ENCODE data around the gene ANKHD1. TPM values are rescaled to one million over a fixed set of nuclear protein-coding genes. Genes with fewer than 3 reads are reported as not detected.

The ANKHD1 gene
- total and polyA plus RNA-seq, 9 of the 15 experiments (the other 6 are each of a cell fraction or from before 2014, with no cell fraction given): 38.9 to 138 (median 78.7) TPM

- no peak for TF ChIP-seq KLF13 (tag; IDR thresholded peaks at IDR 0.05; ENCODE audit: borderline replicate concordance, low read depth)
- no peak for TF ChIP-seq PREB (CRISPR knock-in tag; IDR thresholded peaks at IDR 0.05)
- TF ChIP-seq, protein P1, sequence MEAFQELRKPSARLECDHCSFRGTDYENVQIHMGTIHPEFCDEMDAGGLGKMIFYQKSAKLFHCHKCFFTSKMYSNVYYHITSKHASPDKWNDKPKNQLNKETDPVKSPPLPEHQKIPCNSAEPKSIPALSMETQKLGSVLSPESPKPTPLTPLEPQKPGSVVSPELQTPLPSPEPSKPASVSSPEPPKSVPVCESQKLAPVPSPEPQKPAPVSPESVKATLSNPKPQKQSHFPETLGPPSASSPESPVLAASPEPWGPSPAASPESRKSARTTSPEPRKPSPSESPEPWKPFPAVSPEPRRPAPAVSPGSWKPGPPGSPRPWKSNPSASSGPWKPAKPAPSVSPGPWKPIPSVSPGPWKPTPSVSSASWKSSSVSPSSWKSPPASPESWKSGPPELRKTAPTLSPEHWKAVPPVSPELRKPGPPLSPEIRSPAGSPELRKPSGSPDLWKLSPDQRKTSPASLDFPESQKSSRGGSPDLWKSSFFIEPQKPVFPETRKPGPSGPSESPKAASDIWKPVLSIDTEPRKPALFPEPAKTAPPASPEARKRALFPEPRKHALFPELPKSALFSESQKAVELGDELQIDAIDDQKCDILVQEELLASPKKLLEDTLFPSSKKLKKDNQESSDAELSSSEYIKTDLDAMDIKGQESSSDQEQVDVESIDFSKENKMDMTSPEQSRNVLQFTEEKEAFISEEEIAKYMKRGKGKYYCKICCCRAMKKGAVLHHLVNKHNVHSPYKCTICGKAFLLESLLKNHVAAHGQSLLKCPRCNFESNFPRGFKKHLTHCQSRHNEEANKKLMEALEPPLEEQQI (IDR thresholded peaks at IDR 0.05): no peak
- 0 out of 2 replicates have a peak, but pooled peaks have one; percentile 39 for TF ChIP-seq PTBP1 (IDR thresholded peaks at IDR 0.05; ENCODE audit: low read depth, low read length)
- no peak for TF ChIP-seq KDM2B (CRISPR knock-in tag; IDR thresholded peaks at IDR 0.05)
- TF ChIP-seq SMAD4 (CRISPR knock-in tag; conservative IDR thresholded peaks at IDR 0.05): peak; percentile 42
- TF ChIP-seq HEY1 (CRISPR knock-in tag; IDR thresholded peaks at IDR 0.05; ENCODE audit: borderline replicate concordance): no peak
- no peak for TF ChIP-seq MEIS2 (IDR thresholded peaks at IDR 0.05; ENCODE audit: partially characterized antibody)
- TF ChIP-seq YY1 (IDR thresholded peaks at IDR 0.05; ENCODE audit: borderline replicate concordance in 1 of 3, control insufficient read depth in 1 of 3, extremely low read depth in 1 of 3, insufficient read depth in 3 of 3, insufficient read length in 1 of 3, insufficient replicate concordance in 2 of 3, low read depth in 1 of 3, low read length in 2 of 3): peak in 2 of 3 experiments; percentile 86 to 88
- TF ChIP-seq NCOA4 (IDR thresholded peaks at IDR 0.05; ENCODE audit: partially characterized antibody): no peak
- no peak for TF ChIP-seq SIX5 (IDR thresholded peaks at IDR 0.05; ENCODE audit: borderline replicate concordance in 1 of 2, insufficient read depth in 1 of 2, low read depth in 1 of 2, low read length in 2 of 2)
- no peak for TF ChIP-seq ZNF24 (IDR thresholded peaks at IDR 0.05)
- TF ChIP-seq EWSR1 (IDR thresholded peaks at IDR 0.05; ENCODE audit: borderline replicate concordance, low read depth, partially characterized antibody): no peak
- no peak for TF ChIP-seq CTCFL (IDR thresholded peaks at IDR 0.05; ENCODE audit: borderline replicate concordance, insufficient read depth, low read depth, low read length, poor library complexity, severe bottlenecking)
Measured at GRCh38 chr5:140557136-140557805, 155.6 kb downstream of the ANKHD1 start, which contains the start of gene SRA1 (continued).
